ENCODE data around the gene ZIC3. TPM values are rescaled to one million over a fixed set of nuclear protein-coding genes. Genes with fewer than 3 reads are reported as not detected.

Gene ZIC3
- total RNA-seq, 1 experiment from 2014 or later, result not detected

DNA sequence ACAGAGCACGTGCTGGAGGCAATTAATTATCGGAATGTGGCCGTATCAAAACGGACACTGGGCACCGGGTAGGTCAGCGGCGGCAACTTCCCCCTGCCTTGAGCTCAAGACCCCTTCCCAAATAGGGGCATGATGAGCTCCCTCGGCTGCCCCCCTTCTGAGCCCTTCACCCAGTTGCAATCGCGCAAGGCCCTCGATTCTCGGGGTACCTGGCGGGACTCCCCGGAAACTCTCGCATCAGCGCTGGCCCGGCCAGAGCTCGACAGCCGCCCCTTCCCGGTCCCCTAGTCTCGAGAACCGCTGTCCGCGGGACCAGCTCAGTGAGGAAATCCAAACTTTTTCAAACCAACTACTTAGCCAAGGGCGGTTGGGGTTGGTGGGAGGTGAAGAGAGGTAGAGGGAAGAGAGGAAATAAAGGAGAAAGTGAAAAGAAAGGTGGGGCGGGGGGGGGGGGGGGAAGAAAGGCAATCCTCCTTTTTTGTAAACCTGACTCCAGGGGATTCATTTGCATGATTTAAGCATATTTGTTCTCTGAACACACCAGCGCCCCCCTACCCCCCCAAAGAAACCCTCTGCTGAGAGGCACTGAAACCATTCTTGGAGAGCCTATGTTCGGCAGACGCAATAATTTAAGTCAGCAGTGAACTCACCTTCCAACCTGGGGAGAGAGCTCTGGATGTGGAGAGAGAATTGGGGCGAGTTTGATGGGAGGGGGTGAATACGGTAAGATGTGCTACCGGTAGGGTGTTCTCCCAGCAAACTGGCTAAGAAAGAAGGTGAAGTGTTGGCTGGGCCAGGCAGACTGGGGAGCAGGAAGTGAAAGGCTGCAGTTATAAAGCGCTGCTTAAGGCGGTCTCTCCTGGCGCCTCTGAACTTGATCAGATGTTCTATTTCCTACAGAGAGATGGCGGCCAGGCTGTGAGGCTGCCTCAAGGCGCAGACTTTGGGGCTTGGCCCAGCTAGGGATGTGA is 2.0 kb upstream of the ZIC3 start:
- no peak for TF ChIP-seq EGR1 (IDR thresholded peaks at IDR 0.05; ENCODE audit: low read depth)
- ChIA-PET POLR2A (no interaction called here), CTCF (no interaction called here), RAD21 (ENCODE audit: low non-redundant PET in 1 of 2, low total read pairs in 2 of 2, uncharacterized antibody in 2 of 2, unreplicated experiment in 2 of 2) (no interaction called here)
- H4K20me1 ChIP-seq (ENCODE audit: insufficient read depth), result no peaks in the 10 kb centered on the region
- H3K9me3 ChIP-seq (ENCODE audit: control insufficient read depth in 1 of 2, insufficient read depth in 1 of 2, low read depth in 1 of 2, low read length in 2 of 2), result no peaks in the 10 kb centered on the region
- no peaks in the 10 kb centered on the region for H3K79me2 ChIP-seq (ENCODE audit: insufficient read depth, low read length)
- no peaks in the 10 kb centered on the region for H3K27me3 ChIP-seq (ENCODE audit: insufficient read depth, low read length)
- no peak for DNase-seq (ENCODE audit: low read depth, low spot score)
- no peaks in the 10 kb centered on the region for H3K36me3 ChIP-seq (ENCODE audit: control insufficient read depth in 1 of 2, insufficient read depth in 2 of 2, low read length in 2 of 2)
- H3K27ac ChIP-seq (ENCODE audit: low read depth, low read length), result no peak overlapping the region
- no peaks in the 10 kb centered on the region for H3K4me1 ChIP-seq (ENCODE audit: control insufficient read depth in 1 of 2, insufficient read depth in 2 of 2, low read length in 2 of 2)
- no peak overlapping the region for H2AFZ ChIP-seq (ENCODE audit: low read depth, low read length, poor library complexity, severe bottlenecking)
- no peaks in the 10 kb centered on the region for H3K9me2 ChIP-seq (ENCODE audit: insufficient read depth)
- no peak overlapping the region for H3K9ac ChIP-seq (ENCODE audit: low read length)
- no TSS peak for BruUV-seq (replicated peaks)
- intact Hi-C loops (cut with micrococcal nuclease), result no loop called here
- no peak overlapping the region for H3K4me3 ChIP-seq (replicated peaks in 1 of 2; ENCODE audit: low read depth in 1 of 2, low read length in 2 of 2)
- no peak for ATAC-seq
- no peak overlapping the region for H3K4me2 ChIP-seq (ENCODE audit: low read length)

DNA sequence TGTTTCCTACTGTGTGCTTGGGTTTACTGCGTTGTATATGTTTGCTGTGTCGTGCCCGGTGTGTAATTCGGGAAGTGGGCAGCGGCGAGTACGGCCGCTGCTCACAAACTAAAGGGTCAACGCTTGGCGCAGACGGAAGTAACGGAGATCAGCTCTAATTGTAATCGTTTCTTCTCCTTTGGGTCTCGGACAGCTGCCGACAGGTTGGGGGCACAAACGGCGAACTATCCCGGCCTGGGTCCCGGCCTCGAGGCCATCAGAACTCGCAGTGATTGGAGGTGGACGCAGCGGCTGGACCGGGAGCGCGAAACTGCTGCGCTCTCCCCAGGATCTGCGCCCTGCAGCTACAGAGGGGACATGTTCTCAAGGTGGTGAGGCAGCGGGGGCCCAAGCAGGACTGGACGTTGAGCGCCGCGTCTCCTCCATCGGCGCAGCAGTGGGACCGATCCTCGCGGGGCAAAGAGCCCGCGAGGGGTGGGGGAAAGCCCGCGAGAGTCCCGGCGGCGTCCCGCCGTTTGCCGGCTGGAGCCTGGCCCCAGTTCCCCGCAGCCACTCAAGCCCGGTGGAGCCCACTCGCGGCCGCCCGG is 516 bp upstream of the ZIC3 start:
- RAD21 ChIA-PET (ENCODE audit: low non-redundant PET in 1 of 2, low total read pairs in 2 of 2, uncharacterized antibody in 2 of 2, unreplicated experiment in 2 of 2), result no interaction called here
- intact Hi-C loops (cut with micrococcal nuclease), result no loop called here
- Histone ChIP-seq H3K9me3 (ENCODE audit: control insufficient read depth in 1 of 2, insufficient read depth in 1 of 2, low read depth in 1 of 2, low read length in 2 of 2) (no peaks in the 10 kb centered on the region), H2AFZ (ENCODE audit: low read depth, low read length, poor library complexity, severe bottlenecking) (no peak overlapping the region), H3K4me2 (ENCODE audit: low read length) (no peak overlapping the region), H3K4me1 (ENCODE audit: control insufficient read depth in 1 of 2, insufficient read depth in 2 of 2, low read length in 2 of 2) (no peaks in the 10 kb centered on the region), H3K79me2 (ENCODE audit: insufficient read depth, low read length) (no peaks in the 10 kb centered on the region), H3K36me3 (ENCODE audit: control insufficient read depth in 1 of 2, insufficient read depth in 2 of 2, low read length in 2 of 2) (no peaks in the 10 kb centered on the region), H3K9me2 (ENCODE audit: insufficient read depth) (no peaks in the 10 kb centered on the region), H3K27me3 (ENCODE audit: insufficient read depth, low read length) (no peaks in the 10 kb centered on the region), H3K9ac (ENCODE audit: low read length) (no peak overlapping the region), H3K27ac (ENCODE audit: low read depth, low read length) (no peak overlapping the region), H4K20me1 (ENCODE audit: insufficient read depth) (no peaks in the 10 kb centered on the region), H3K4me3 (replicated peaks in 1 of 2; ENCODE audit: low read depth in 1 of 2, low read length in 2 of 2) (no peak overlapping the region)
- BruUV-seq (replicated peaks), result no TSS peak
- POLR2A ChIA-PET, result no interaction called here
- DNase-seq (ENCODE audit: low read depth, low spot score), result no peak
- no peak for ATAC-seq
- CTCF ChIA-PET, result no interaction called here
- TF ChIP-seq ZFX (IDR thresholded peaks at IDR 0.05) (no peak), POLR2A (IDR thresholded peaks at IDR 0.05; ENCODE audit: borderline replicate concordance, extremely low read depth, insufficient read depth, insufficient read length) (no peak), JUND (IDR thresholded peaks at IDR 0.05) (no peak), POLR2AphosphoS5 (IDR thresholded peaks at IDR 0.05; ENCODE audit: low read depth, low read length) (no peak), YY1 (IDR thresholded peaks at IDR 0.05; ENCODE audit: extremely low read depth, insufficient replicate concordance, low read depth, low read length) (no peak), EZH2phosphoT487 (IDR thresholded peaks at IDR 0.05; ENCODE audit: borderline replicate concordance) (no peak), ZNF274 (IDR thresholded peaks at IDR 0.05; ENCODE audit: low read depth, low read length) (no peak), ELF1 (IDR thresholded peaks at IDR 0.05; ENCODE audit: borderline replicate concordance, low read depth) (no peak), SIN3A (IDR thresholded peaks at IDR 0.05; ENCODE audit: low read depth) (no peak), EGR1 (IDR thresholded peaks at IDR 0.05; ENCODE audit: low read depth) (no peak), SRF (IDR thresholded peaks at IDR 0.05; ENCODE audit: low read depth) (no peak), CBX3 (IDR thresholded peaks at IDR 0.05; ENCODE audit: low read depth) (no peak)
- TF ChIP-seq, protein P1, sequence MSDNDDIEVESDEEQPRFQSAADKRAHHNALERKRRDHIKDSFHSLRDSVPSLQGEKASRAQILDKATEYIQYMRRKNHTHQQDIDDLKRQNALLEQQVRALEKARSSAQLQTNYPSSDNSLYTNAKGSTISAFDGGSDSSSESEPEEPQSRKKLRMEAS (IDR thresholded peaks at IDR 0.05), result no peak
- TF ChIP-seq, protein P2, sequence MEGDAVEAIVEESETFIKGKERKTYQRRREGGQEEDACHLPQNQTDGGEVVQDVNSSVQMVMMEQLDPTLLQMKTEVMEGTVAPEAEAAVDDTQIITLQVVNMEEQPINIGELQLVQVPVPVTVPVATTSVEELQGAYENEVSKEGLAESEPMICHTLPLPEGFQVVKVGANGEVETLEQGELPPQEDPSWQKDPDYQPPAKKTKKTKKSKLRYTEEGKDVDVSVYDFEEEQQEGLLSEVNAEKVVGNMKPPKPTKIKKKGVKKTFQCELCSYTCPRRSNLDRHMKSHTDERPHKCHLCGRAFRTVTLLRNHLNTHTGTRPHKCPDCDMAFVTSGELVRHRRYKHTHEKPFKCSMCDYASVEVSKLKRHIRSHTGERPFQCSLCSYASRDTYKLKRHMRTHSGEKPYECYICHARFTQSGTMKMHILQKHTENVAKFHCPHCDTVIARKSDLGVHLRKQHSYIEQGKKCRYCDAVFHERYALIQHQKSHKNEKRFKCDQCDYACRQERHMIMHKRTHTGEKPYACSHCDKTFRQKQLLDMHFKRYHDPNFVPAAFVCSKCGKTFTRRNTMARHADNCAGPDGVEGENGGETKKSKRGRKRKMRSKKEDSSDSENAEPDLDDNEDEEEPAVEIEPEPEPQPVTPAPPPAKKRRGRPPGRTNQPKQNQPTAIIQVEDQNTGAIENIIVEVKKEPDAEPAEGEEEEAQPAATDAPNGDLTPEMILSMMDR (IDR thresholded peaks at IDR 0.05 in 2 of 3, conservative IDR thresholded peaks at IDR 0.05 in 1 of 3; ENCODE audit: borderline replicate concordance in 1 of 3, insufficient read depth in 1 of 3, low read depth in 2 of 3, low read length in 2 of 3), result no peak
- TF ChIP-seq, protein P3, sequence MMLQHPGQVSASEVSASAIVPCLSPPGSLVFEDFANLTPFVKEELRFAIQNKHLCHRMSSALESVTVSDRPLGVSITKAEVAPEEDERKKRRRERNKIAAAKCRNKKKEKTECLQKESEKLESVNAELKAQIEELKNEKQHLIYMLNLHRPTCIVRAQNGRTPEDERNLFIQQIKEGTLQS (IDR thresholded peaks at IDR 0.05), result no peak

Data from HCT116 (cell line).